Kidney (tissue), 14 donors: ENCODE data around the gene UBXN6. TPM values are rescaled to one million over a fixed set of nuclear protein-coding genes. Genes with fewer than 3 reads are reported as not detected.

ENCODE experiments used
- DNase-seq, 5 donors: peaks; one replicate each; pipeline ENCODE4 v3.0.0-alpha.2; 2013 to 2020
- FAIRE-seq: peaks from 2 replicates; lab custom pipeline; 2012; peaks lifted over from hg19 to GRCh38; lab: Jason Lieb, UNC
- H3K27ac ChIP-seq, 2 donors: one replicate each; pipeline ENCODE4 v1.7.0; 2013; ENCODE audit warnings: low read depth in 2 of 2, low read length in 2 of 2, inconsistent platforms in 1 of 2
- H3K27me3 ChIP-seq: one replicate; pipeline ENCODE4 v1.7.1; 2013; ENCODE audit warnings: low read length, inconsistent platforms; ENCODE audit not compliant: control insufficient read depth, insufficient read depth
- H3K36me3 ChIP-seq, 3 donors: one replicate each; pipeline versions ENCODE4 v1.7.0 to v1.7.1; 2013; ENCODE audit warnings: low read length in 3 of 3, control low read depth in 1 of 3, inconsistent platforms in 1 of 3; ENCODE audit not compliant: insufficient read depth in 3 of 3, control insufficient read depth in 2 of 3
- H3K4me1 ChIP-seq, 3 donors: one replicate each; pipeline versions ENCODE4 v1.7.0 to v1.7.1; 2013; ENCODE audit warnings: low read length in 3 of 3, inconsistent platforms in 1 of 3, low read depth in 1 of 3; ENCODE audit not compliant: control insufficient read depth in 2 of 3, insufficient read depth in 2 of 3
- H3K4me3 ChIP-seq, 3 donors: one replicate each; pipeline versions ENCODE4 v1.7.0 to v1.8.1; 2013; ENCODE audit warnings: low read length in 3 of 3, control low read depth in 1 of 3, inconsistent platforms in 1 of 3
- H3K9ac ChIP-seq, 3 donors: one replicate each; pipeline versions ENCODE4 v1.7.0 to v1.7.1; 2013; ENCODE audit warnings: low read length in 3 of 3, control low read depth in 1 of 3, inconsistent platforms in 1 of 3
- H3K9me3 ChIP-seq, 3 donors: one replicate each; pipeline versions ENCODE4 v1.7.0 to v1.7.1; 2013; ENCODE audit warnings: low read length in 3 of 3, control low read depth in 1 of 3, inconsistent platforms in 1 of 3; ENCODE audit not compliant: control insufficient read depth in 2 of 3, insufficient read depth in 1 of 3
- intact Hi-C: fragments of 100-400 bp; cut with DNase I; formaldehyde crosslinking; loops from one replicate; pipeline ENCODE4 v1.11.1; 2022
- polyA plus RNA-seq: library from polyadenylated mRNA; stranded (reverse); fragments of 350-450 nt; fragmentation: Illumina TruSeq; extraction: RNeasy Lipid Tissue Mini Kit (QIAGEN cat#74804); gene quantifications from one replicate; pipeline ENCODE4 v1.2.3, GENCODE V29; 2014; ENCODE audit warnings: low read depth, low replicate concordance; ENCODE audit not compliant: insufficient read depth
- total RNA-seq: library from RNA; stranded (reverse); fragmentation: NEBNext Ultra II Directional; extraction: Animal tissue kit (Norgen Biotek cat#: 25700); gene quantifications from one replicate; pipeline ENCODE4 v1.2.1, GENCODE V29; 2021
- TF ChIP-seq, protein P1 (sequence below): IDR thresholded peaks from 3 replicates; pipeline ENCODE4 v1.5.1; 2012; ENCODE audit warnings: mild to moderate bottlenecking, moderate library complexity, borderline replicate concordance; ENCODE audit not compliant: insufficient read depth; ENCODE audit errors: extremely low read depth
- donor health status: control.
- donor health status: control.
- donor health status: control.
- donor health status: control.
- donor health status: control.
- donor health status: DM: yes; HTN: yes; CAD: no.
- donor health status: Normal renal cell carcinoma (clear cell type).

The UBXN6 gene
- total and polyA plus RNA-seq, 2 donors from 2014 or later = 110 to 177 TPM

DNA sequence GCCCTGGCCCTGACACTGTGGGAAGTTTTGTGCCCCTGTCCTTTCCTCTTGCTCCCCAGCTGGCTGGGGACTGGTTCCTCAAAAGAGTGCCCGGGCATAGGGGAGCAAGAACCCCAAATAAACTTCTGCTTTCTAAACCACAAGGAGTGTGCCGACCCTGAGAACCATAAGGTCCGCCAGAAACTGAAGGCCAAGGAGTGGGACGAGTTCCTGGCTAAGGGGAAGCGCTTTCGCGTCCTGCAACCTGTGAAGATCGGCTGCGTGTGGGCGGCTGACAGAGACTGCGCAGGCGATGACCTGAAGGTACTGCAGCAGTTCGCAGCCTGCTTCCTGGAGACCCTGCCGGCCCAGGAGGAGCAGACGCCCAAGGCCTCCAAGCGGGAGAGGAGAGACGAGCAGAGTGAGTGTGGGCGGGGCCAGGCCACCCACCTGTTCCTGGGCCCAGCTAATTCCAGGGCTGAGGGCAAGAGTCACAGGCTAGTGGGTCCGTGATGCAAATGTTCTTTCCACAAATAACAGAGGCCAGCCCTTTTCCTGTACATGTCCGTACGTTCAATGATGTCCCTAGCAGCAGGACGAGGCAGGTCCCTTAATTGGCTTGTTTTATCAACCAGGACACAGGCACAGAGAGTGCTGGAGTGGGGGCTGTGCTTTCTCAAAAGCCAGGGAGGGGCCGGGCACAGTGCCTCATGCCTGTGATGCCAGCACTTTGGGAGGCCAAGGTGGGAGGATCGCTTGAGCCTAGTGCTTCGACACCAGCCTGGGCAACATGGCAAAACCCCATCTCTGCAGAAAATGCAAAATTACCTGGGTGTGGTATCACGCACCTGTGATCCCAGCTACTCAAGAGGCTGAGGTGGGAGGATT is 25.6 kb downstream of the UBXN6 start:
- Histone ChIP-seq H3K9ac (no peak overlapping the region), H3K9me3 (no peaks in the 10 kb centered on the region), H3K4me3 (no peak overlapping the region), H3K27me3 (no peaks in the 10 kb centered on the region), H3K27ac (no peak overlapping the region), H3K36me3 (no peaks in the 10 kb centered on the region), H3K4me1 (no peaks in the 10 kb centered on the region)
- intact Hi-C loops = no loop called here
- TF ChIP-seq, protein P1, sequence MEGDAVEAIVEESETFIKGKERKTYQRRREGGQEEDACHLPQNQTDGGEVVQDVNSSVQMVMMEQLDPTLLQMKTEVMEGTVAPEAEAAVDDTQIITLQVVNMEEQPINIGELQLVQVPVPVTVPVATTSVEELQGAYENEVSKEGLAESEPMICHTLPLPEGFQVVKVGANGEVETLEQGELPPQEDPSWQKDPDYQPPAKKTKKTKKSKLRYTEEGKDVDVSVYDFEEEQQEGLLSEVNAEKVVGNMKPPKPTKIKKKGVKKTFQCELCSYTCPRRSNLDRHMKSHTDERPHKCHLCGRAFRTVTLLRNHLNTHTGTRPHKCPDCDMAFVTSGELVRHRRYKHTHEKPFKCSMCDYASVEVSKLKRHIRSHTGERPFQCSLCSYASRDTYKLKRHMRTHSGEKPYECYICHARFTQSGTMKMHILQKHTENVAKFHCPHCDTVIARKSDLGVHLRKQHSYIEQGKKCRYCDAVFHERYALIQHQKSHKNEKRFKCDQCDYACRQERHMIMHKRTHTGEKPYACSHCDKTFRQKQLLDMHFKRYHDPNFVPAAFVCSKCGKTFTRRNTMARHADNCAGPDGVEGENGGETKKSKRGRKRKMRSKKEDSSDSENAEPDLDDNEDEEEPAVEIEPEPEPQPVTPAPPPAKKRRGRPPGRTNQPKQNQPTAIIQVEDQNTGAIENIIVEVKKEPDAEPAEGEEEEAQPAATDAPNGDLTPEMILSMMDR = no peak
- FAIRE-seq = no peak
- DNase-seq = peak in 2 of 5 donors; percentile 30 to 76

DNA sequence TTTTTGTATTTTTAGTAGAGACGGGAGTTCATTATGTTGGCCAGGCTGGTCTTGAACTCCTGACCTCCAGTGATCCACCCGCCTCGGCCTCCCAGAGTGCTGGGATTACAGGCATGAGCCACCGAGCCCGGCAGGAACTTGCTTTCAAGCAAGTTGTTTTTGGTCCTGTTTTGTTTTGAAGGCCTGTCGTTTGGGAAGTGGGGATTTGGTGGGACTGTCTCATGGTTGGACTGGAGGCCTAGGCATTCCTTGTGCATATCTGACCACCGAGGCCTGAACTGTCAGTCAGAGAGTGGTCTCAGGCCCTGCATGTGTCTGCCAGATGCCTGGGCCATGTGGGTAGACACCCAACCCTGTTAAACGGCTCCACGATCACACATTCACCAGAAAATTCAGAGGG is 26.3 kb downstream of the UBXN6 start:
- intact Hi-C loops = no loop called here
- TF ChIP-seq, protein P1 = no peak
- Histone ChIP-seq H3K9ac (no peak overlapping the region), H3K9me3 (no peaks in the 10 kb centered on the region), H3K27ac (no peak overlapping the region), H3K27me3 (no peaks in the 10 kb centered on the region), H3K36me3 (no peaks in the 10 kb centered on the region), H3K4me1 (no peaks in the 10 kb centered on the region), H3K4me3 (no peak overlapping the region)
- no peak for FAIRE-seq
- no peak for DNase-seq

DNA sequence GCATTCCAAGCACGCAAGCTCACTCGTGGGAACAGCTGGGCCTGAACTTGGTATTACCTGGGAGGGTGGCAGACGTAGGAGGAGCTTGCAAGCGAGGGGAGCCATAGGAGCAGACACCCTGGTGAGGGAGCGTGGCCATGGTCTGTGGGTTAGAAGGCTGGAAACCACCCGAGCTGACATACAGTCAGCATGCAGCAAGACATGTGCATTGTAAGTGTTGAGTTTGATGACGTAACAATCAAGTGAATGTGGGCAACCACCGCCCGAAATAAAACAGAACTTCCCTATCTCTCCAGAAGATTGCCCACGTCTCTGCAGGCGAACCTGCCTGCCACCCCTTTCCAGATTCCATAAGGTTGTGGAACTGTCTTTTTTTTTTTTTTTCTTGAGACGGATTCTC is 26.8 kb downstream of the UBXN6 start:
- Histone ChIP-seq H3K27me3 (no peaks in the 10 kb centered on the region), H3K9ac (no peak overlapping the region), H3K4me3 (no peak overlapping the region), H3K36me3 (no peaks in the 10 kb centered on the region), H3K27ac (no peak overlapping the region), H3K9me3 (no peaks in the 10 kb centered on the region), H3K4me1 (no peaks in the 10 kb centered on the region)
- no peak for FAIRE-seq
- intact Hi-C loops = no loop called here
- TF ChIP-seq, protein P1 = no peak
- DNase-seq = no peak
